T-cell (primary cell): ENCODE measurements around the gene PDIK1L. TPM values are rescaled to one million over a fixed set of nuclear protein-coding genes. Genes with fewer than 3 reads are reported as not detected.
"Not testable (repeated sequence)": the region's sequence is repeated elsewhere in the genome, so short reads cannot be mapped to it uniquely, and the experiment has no call there.

ENCODE experiments used
- ATAC-seq, 4 experiments: fragments of 200-7000 bp in 3 of 4; fragments of 150-1000 bp in 1 of 4; cut with Tn5 transposase; replicated peaks in 1 of 4; 1 replicate in 3 of 4; 2 replicates in 1 of 4; pipeline ENCODE4 v1.10.0; 2021; ENCODE audit warnings: moderate library complexity in 3 of 4, mild to moderate bottlenecking in 2 of 4, moderate number of reproducible peaks in 1 of 4
- CTCF ChIA-PET, 2 donors: fragments of 300-600 bp; sonication (Branson Sonifier 250); formaldehyde crosslinking; loops; one replicate each; lab custom pipeline; 2022; ENCODE audit warnings: antibody characterized with exemption in 2 of 2; lab: Charles Lee
- POLR2A ChIA-PET, 2 donors: fragments of 300-600 bp; sonication (Branson Sonifier 250); formaldehyde crosslinking; loops; one replicate each; lab custom pipeline; 2022; ENCODE audit warnings: antibody characterized with exemption in 2 of 2; lab: Charles Lee
- DNase-seq, 35 experiments: peaks; one replicate each; pipeline versions ENCODE4 v3.0.0 to v3.0.0-alpha.2; 2013 to 2023
- H3K27ac ChIP-seq: one replicate; pipeline ENCODE4 v1.5.1; 2013; ENCODE audit warnings: low read length
- H3K27me3 ChIP-seq, 2 experiments: replicated peaks in 1 of 2; 1 replicate in 1 of 2; 2 replicates in 1 of 2; pipeline versions ENCODE4 v1.6.1 to v1.7.0; 2013; ENCODE audit warnings: low read length in 1 of 2, mixed read lengths in 1 of 2; ENCODE audit not compliant: control insufficient read depth in 2 of 2, insufficient read depth in 2 of 2; ENCODE audit errors: extremely low read depth in 1 of 2
- H3K36me3 ChIP-seq, 2 donors: 1 replicate in 1 of 2; 2 replicates in 1 of 2; pipeline versions ENCODE4 v1.6.1 to v1.7.0; 2013; ENCODE audit warnings: low read length in 1 of 2; ENCODE audit not compliant: control insufficient read depth in 2 of 2, insufficient read depth in 1 of 2; ENCODE audit errors: extremely low read depth in 1 of 2
- H3K4me1 ChIP-seq, 2 experiments: 1 replicate in 1 of 2; 2 replicates in 1 of 2; pipeline versions ENCODE4 v1.6.1 to v1.7.0; 2013; ENCODE audit warnings: low read length in 2 of 2, mixed read lengths in 1 of 2; ENCODE audit not compliant: insufficient read depth in 2 of 2, control insufficient read depth in 1 of 2; ENCODE audit errors: extremely low read depth in 1 of 2
- H3K4me3 ChIP-seq, 2 donors: 1 replicate in 1 of 2; 2 replicates in 1 of 2; pipeline versions ENCODE4 v1.5.1 to v1.7.0; 2013; ENCODE audit warnings: mild to moderate bottlenecking in 2 of 2, low read length in 1 of 2, moderate library complexity in 1 of 2; ENCODE audit not compliant: control insufficient read depth in 1 of 2; ENCODE audit errors: extremely low read depth in 1 of 2
- H3K9me3 ChIP-seq: 2 replicates; pipeline ENCODE4 v1.7.0; 2013
- H3K27ac Mint-ChIP-seq, 2 donors: one replicate each; pipeline ENCODE4 v1.8.0; 2020 to 2021; ENCODE audit warnings: mild to moderate bottlenecking in 2 of 2, mixed read lengths in 2 of 2
- H3K27me3 Mint-ChIP-seq, 2 donors: one replicate each; pipeline ENCODE4 v1.8.0; 2021 to 2022; ENCODE audit warnings: mixed read lengths in 2 of 2
- H3K36me3 Mint-ChIP-seq: one replicate; pipeline ENCODE4 v1.8.0; 2021; ENCODE audit warnings: mixed read lengths
- H3K4me1 Mint-ChIP-seq, 3 donors: one replicate each; pipeline ENCODE4 v1.8.0; 2020 to 2022; ENCODE audit warnings: mixed read lengths in 3 of 3, mild to moderate bottlenecking in 1 of 3
- H3K4me3 Mint-ChIP-seq, 3 donors: one replicate each; pipeline ENCODE4 v1.8.0; 2020 to 2022; ENCODE audit warnings: mild to moderate bottlenecking in 3 of 3, mixed read lengths in 3 of 3, moderate library complexity in 3 of 3
- H3K9me3 Mint-ChIP-seq, 3 donors: one replicate each; pipeline ENCODE4 v1.8.0; 2020 to 2022; ENCODE audit warnings: mixed read lengths in 3 of 3
- WGBS: methylation state at CpG from one replicate; pipeline ENCODE4 v1.1.5; 2013; ENCODE audit warnings: missing lambda C conversion rate; ENCODE audit not compliant: insufficient coverage; 5-methylcytosine and 5-hydroxymethylcytosine counted together
- total RNA-seq, 35 experiments: library from RNA in 6 of 35; stranded (reverse) in 6 of 35; fragments of 120-200 nt in 1 of 35; gene quantifications; one replicate each; pipeline versions ENCODE4 v1.2.1 to v1.2.4 and lab custom pipeline; 2013 to 2026

Gene PDIK1L
- total RNA-seq, 5 donors from 2014 or later (not counting 1 experiment from before 2014, with no cell fraction given): 8.8 to 23.6 (median 19.1) TPM

DNA sequence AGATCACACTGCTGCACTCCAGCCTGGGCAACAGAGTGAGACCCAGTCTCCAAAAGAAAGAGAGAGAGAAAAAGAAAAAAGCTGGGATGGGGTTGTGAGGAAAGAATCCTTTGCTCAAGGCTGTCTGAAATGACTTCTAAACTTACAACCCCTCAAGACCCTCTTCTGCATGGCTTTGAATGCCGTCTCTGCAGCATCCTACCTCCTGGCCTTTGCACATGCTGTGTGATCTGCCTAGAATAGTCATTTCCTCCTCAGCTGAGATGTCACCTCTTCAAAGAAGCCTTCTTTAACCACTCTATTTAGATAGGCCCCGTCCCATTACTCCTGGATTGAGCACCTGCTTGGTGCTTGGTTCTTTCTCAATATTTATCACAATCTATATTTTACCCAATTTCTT, 26.8 kb upstream of the PDIK1L start:
- WGBS: 58% methylated on average over 2 of the region's 2 CpGs
- H3K9me3 ChIP-seq: no peaks in the 10 kb centered on the region
- H3K9me3 Mint-ChIP-seq: peaks cover 0 to 3% (median 0%) of the 10 kb centered on the region in 3 donors
- H3K27me3 Mint-ChIP-seq: peaks cover 24 to 32% of the 10 kb centered on the region in 2 donors
- CTCF ChIA-PET: interaction anchor here in 1 of 2 donors (0.7 kb wide), 1 partner anchor 400 kb away, joined by 3 read pairs; no protein-coding TSS in a partner anchor
- H3K27me3 ChIP-seq: peaks cover 2 to 28% of the 10 kb centered on the region in 2 experiments
- no peaks in the 10 kb centered on the region for H3K4me1 ChIP-seq
- POLR2A ChIA-PET: interaction anchor here in 1 of 2 donors (0.6 kb wide), 1 partner anchor 1170 kb away, joined by 3 read pairs; no protein-coding TSS in a partner anchor
- H3K36me3 ChIP-seq: no peaks in the 10 kb centered on the region
- ATAC-seq: no peak
- no peak overlapping the region for H3K4me3 ChIP-seq
- no peaks in the 10 kb centered on the region for H3K4me1 Mint-ChIP-seq
- H3K4me3 Mint-ChIP-seq: no peak overlapping the region
- no peak overlapping the region for H3K27ac ChIP-seq
- DNase-seq: no peak
- H3K27ac Mint-ChIP-seq: no peak overlapping the region
- H3K36me3 Mint-ChIP-seq: no peaks in the 10 kb centered on the region

DNA sequence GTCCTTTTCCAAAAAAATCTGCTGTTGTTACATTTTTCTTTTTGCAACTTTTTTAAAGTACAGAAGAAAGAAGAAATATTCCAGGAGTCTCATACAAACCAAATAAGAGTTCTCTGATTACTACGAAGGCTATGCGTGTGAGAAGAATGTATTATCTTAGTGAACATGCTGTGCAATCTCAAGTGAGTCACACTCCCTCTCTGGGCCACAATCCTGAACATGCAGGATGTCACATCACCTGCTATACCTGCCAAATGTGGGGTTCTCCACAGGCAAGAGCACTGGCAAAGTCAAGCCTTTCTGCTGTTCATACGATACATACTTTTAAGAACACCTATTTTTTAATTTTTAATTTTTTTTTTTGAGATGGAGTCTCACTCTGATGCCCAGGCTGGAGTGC, 22.5 kb upstream of the PDIK1L start:
- no peak for ATAC-seq
- Histone ChIP-seq H3K4me3 (no peak overlapping the region), H3K4me1 (no peaks in the 10 kb centered on the region), H3K27me3 (peaks cover 10 to 31% of the 10 kb centered on the region in 2 experiments), H3K27ac (no peak overlapping the region), H3K36me3 (no peaks in the 10 kb centered on the region), H3K9me3 (no peaks in the 10 kb centered on the region)
- H3K36me3 Mint-ChIP-seq: no peaks in the 10 kb centered on the region
- POLR2A ChIA-PET: no interaction called here
- no CpG with 5 or more reads among the region's 3 CpGs for WGBS
- no peak for DNase-seq
- peaks cover 0 to 2% (median 0%) of the 10 kb centered on the region in 3 donors for H3K9me3 Mint-ChIP-seq
- H3K4me3 Mint-ChIP-seq: no peak overlapping the region
- H3K27ac Mint-ChIP-seq: no peak overlapping the region
- CTCF ChIA-PET: no interaction called here
- H3K27me3 Mint-ChIP-seq: peaks cover 41 to 52% of the 10 kb centered on the region in 2 donors
- no peaks in the 10 kb centered on the region for H3K4me1 Mint-ChIP-seq

DNA sequence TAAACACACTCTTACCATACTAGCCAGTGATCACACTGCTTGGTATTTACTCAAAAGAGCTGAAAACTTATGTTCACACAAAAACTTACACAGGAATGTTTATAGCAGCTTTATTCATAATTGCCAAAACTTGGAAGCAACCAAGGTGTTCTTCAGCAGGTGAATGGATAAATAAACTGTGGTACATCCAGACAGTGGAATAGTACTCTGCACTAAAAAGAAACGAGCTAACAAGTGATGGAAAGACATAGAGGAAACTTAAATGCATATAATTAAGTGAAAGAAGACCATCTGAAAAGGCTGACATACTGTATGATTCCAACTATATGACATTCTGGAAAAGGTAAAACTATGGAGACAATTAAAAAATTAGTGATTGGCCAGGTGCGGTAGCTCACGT, 20.7 kb upstream of the PDIK1L start:
- 100% methylated on average over 2 of the region's 3 CpGs for WGBS
- Mint-ChIP-seq H3K9me3 (no peaks in the 10 kb centered on the region), H3K4me1 (no peaks in the 10 kb centered on the region)

DNA sequence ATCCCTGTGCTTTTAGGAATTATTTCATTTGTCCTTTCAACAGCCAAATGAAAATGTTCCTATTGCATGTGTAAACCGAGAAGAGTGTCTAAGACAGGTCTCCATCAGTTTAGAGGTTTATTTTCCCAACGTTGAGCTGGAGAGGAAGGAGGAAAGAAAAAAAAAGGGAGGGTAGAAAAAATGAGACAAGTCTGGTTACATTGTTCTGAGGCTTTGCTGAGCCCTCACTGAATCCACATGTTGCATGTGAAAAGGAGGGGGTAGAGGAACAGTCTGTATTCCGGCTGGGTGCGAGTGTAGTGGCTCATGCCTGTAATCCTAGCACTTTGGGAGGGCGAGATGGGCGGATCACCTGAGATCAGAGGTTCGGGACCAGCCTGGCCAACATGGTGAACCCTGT, 19.2 kb upstream of the PDIK1L start:
- peaks cover 18 to 26% of the 10 kb centered on the region in 2 experiments for H3K27me3 ChIP-seq
- no peaks in the 10 kb centered on the region for H3K36me3 ChIP-seq
- Mint-ChIP-seq H3K4me1 (no peaks in the 10 kb centered on the region), H3K9me3 (no peaks in the 10 kb centered on the region), H3K27ac (no peak overlapping the region), H3K4me3 (no peak overlapping the region), H3K27me3 (peaks cover 25 to 35% of the 10 kb centered on the region in 2 donors), H3K36me3 (no peaks in the 10 kb centered on the region)
- WGBS: 60% methylated on average over 4 of the region's 7 CpGs
- H3K9me3 ChIP-seq: no peaks in the 10 kb centered on the region
- H3K27ac ChIP-seq: no peak overlapping the region
- H3K4me3 ChIP-seq: no peak overlapping the region
- CTCF ChIA-PET: no interaction called here
- ATAC-seq (no peak), DNase-seq (no peak)
- POLR2A ChIA-PET: no interaction called here
- H3K4me1 ChIP-seq: no peaks in the 10 kb centered on the region

More for the DNA sequence above, 20.7 kb upstream of the PDIK1L start:
- H3K27me3 ChIP-seq: peaks cover 18 to 26% of the 10 kb centered on the region in 2 experiments
- ChIA-PET CTCF (no interaction called here), POLR2A (no interaction called here)
- no peak overlapping the region for H3K4me3 ChIP-seq
- H3K27ac ChIP-seq: no peak overlapping the region
- Mint-ChIP-seq H3K4me3 (no peak overlapping the region), H3K36me3 (no peaks in the 10 kb centered on the region), H3K27me3 (peaks cover 30 to 42% of the 10 kb centered on the region in 2 donors), H3K27ac (no peak overlapping the region)
- DNase-seq: no peak
- no peak for ATAC-seq
- no peaks in the 10 kb centered on the region for H3K36me3 ChIP-seq
- no peaks in the 10 kb centered on the region for H3K9me3 ChIP-seq
- no peaks in the 10 kb centered on the region for H3K4me1 ChIP-seq

DNA sequence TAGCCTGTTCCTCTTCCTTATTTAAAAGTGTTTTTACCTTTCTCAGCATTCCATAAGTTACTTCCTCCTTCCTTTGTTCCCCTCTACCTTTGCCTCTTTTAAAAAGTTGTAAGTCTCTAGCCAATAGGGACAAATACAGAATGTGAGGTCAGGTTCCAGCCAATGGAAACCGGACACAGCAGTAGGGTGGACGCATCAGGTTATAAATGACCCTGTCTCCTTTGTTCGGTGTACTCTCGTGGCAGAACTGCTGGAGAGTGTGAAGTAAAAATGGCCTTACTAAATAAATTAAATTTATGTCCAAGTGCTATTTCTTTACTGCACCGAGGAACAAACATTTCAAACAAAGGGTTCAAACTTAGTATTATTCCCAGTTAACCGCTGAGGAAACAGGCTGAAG, 18.1 kb upstream of the PDIK1L start:
- H3K4me1 Mint-ChIP-seq, H3K4me3 Mint-ChIP-seq, H3K9me3 Mint-ChIP-seq, H3K36me3 Mint-ChIP-seq, H3K9me3 ChIP-seq, H3K4me3 ChIP-seq, ATAC-seq, H3K27ac Mint-ChIP-seq, H3K36me3 ChIP-seq, POLR2A ChIA-PET, CTCF ChIA-PET, DNase-seq, H3K27ac ChIP-seq, H3K4me1 ChIP-seq: not testable (repeated sequence)
- 40% methylated on average over 1 of the region's 6 CpGs for WGBS
- H3K27me3 ChIP-seq: peaks cover 20 to 21% of the 10 kb centered on the region in 2 experiments
- H3K27me3 Mint-ChIP-seq: peaks cover 25 to 28% of the 10 kb centered on the region in 2 donors

DNA sequence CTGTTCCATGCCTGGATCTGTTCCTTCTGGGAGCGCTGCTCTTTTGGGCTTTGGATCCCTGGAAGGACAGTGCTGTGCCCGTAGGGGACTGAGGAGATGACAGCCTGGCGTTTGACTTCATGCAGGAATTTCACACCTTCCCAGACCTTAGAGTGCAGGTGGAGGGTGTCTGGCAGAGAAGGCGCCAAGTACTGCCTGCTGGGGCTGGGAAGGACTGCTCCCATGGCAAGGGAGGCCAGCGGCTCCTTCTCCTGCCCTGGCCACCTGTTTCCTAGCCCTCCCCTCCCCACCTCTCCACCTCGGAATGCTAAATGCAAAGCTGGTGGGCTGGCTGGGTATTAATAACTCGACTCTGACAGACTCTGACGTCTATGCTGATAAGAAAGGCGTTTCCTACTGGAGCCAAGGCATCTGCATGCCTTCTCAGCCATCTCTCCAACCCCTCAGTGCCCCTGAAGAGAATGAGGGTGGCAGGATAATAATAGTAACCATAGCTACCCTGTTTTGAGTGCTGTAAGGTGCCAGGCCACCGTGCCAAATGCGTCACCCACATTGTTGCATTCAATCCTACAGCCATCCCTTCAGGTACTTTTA, 17.5 kb upstream of the PDIK1L start:
- 62% methylated on average over 3 of the region's 11 CpGs for WGBS
- H3K27me3 Mint-ChIP-seq: peaks cover 25% of the 10 kb centered on the region in 2 donors
- no peak overlapping the region for H3K4me3 ChIP-seq
- POLR2A ChIA-PET: no interaction called here
- H3K27ac Mint-ChIP-seq: no peak overlapping the region
- H3K9me3 ChIP-seq: no peaks in the 10 kb centered on the region
- H3K27ac ChIP-seq: no peak overlapping the region
- no peaks in the 10 kb centered on the region for H3K36me3 ChIP-seq
- no peaks in the 10 kb centered on the region for H3K36me3 Mint-ChIP-seq
- H3K4me1 Mint-ChIP-seq: no peaks in the 10 kb centered on the region
- ATAC-seq (no peak), DNase-seq (no peak)
- H3K4me1 ChIP-seq: no peaks in the 10 kb centered on the region
- H3K4me3 Mint-ChIP-seq: no peak overlapping the region
- peaks cover 18 to 21% of the 10 kb centered on the region in 2 experiments for H3K27me3 ChIP-seq
- H3K9me3 Mint-ChIP-seq: no peaks in the 10 kb centered on the region
- CTCF ChIA-PET: no interaction called here
